WI38 (cell line): ENCODE data around the gene PATE4.
A peak's percentile ranks its signal among the peaks of the same experiment; 100 is the strongest.

Source experiments
- H3K4me3 ChIP-seq: 2 replicates; pipeline ENCODE4 v1.5.1; 2011; ENCODE audit warnings: low read depth, mild to moderate bottlenecking, control low read depth, low read length
- CTCF ChIP-seq: IDR thresholded peaks from 2 replicates; pipeline ENCODE4 v1.5.1; 2012; ENCODE audit warnings: low read depth, mild to moderate bottlenecking, control low read depth, low read length

The PATE4 gene

GRCh38 chr11:125872138-125872491 is 39.0 kb downstream of the PATE4 start:
- no peak overlapping the region for H3K4me3 ChIP-seq
- TF ChIP-seq CTCF = no peak

- no peak for TF ChIP-seq CTCF
- H3K4me3 ChIP-seq = 0 out of 2 replicates have a peak overlapping the region, but pooled peaks have one; percentile 8
Observed at GRCh38 chr11:125873881-125874555, 40.9 kb downstream of the PATE4 start.

GRCh38 chr11:125874556-125875124 is 41.5 kb downstream of the PATE4 start:
- peak; percentile 77 for TF ChIP-seq CTCF
- H3K4me3 ChIP-seq = 0 out of 2 replicates have a peak overlapping the region, but pooled peaks have one; percentile 8

- TF ChIP-seq CTCF = no peak
- H3K4me3 ChIP-seq = no peak overlapping the region
Observed at GRCh38 chr11:125881291-125881690, 48.2 kb downstream of the PATE4 start.

GRCh38 chr11:125883375-125883774 is 50.3 kb downstream of the PATE4 start:
- no peak for TF ChIP-seq CTCF
- H3K4me3 ChIP-seq = no peak overlapping the region

GRCh38 chr11:125886997-125887372 is 53.9 kb downstream of the PATE4 start:
- TF ChIP-seq CTCF = no peak
- H3K4me3 ChIP-seq = peak overlapping the region; percentile 83
